Right atrium auricular region (tissue), 2 donors: ENCODE data around the gene MRPL49. TPM values are rescaled to one million over a fixed set of nuclear protein-coding genes. Genes with fewer than 3 reads are reported as not detected.

Experiments used
- DNase-seq: peaks from one replicate; pipeline ENCODE4 v3.0.0-alpha.2; 2019; ENCODE audit warnings: low spot score
- H3K27ac ChIP-seq, 2 donors: fragments of 200-600 bp; sonication (generic); 1 replicate in 1 of 2; 2 replicates in 1 of 2; pipeline ENCODE4 v1.5.1; 2016 to 2019
- H3K27me3 ChIP-seq, 2 donors: fragments of 200-600 bp; sonication (generic); one replicate each; pipeline versions ENCODE4 v1.5.1 to v1.6.0; 2017 to 2019
- H3K36me3 ChIP-seq: fragments of 200-600 bp; sonication (generic); one replicate; pipeline ENCODE4 v1.5.1; 2016
- H3K4me1 ChIP-seq, 2 donors: fragments of 200-600 bp; sonication (generic); one replicate each; pipeline versions ENCODE4 v1.5.1 to v1.6.0; 2017 to 2019
- H3K4me3 ChIP-seq, 2 donors: fragments of 200-600 bp; sonication (generic); 1 replicate in 1 of 2; 2 replicates in 1 of 2; pipeline ENCODE4 v1.5.1; 2017 to 2019; ENCODE audit warnings: mild to moderate bottlenecking in 1 of 2, moderate library complexity in 1 of 2
- H3K9me3 ChIP-seq, 2 donors: fragments of 200-600 bp; sonication (generic); one replicate each; pipeline ENCODE4 v1.5.1; 2019
- CTCF ChIP-seq, 2 donors: fragments of 200-600 bp; sonication (generic); IDR thresholded peaks; one replicate each; pipeline ENCODE4 v1.5.1; 2019; ENCODE audit warnings: antibody characterized with exemption in 2 of 2
- total RNA-seq, 2 donors: library from RNA; depleted of rRNA; stranded (reverse); fragments of >200 nt; gene quantifications; one replicate each; pipeline ENCODE4 v1.1.0, GENCODE V29; 2016

The MRPL49 gene
- total RNA-seq, 2 donors from 2014 or later, result 38.8 to 47.8 TPM

DNA sequence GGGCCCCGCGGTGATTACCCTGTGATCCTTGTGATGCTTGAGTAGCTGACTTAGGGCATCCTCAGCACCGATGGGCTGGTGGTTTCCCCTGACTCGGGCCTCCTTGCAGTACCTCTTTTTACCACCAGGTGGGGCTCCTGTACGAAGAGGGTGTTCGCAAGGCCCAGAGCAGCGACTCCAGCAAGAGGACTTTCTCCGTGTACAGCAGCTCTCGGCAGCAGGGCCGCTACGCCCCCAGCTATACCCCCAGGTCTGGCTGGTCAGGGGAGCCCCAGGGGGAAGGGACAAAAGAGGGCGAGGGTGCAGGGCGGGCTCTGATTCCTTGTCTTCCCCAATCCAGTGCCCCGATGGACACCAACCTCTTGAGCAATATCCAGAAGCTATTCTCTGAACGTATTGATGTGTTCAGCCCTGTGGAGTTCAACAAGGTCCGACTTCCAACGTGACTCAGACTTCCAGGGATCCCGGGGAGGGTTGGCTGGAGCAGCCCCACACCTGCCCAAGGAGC, 11.7 kb upstream of the MRPL49 start:
- H3K9me3 ChIP-seq, result no peaks in the 10 kb centered on the region
- H3K27ac ChIP-seq, result peak overlapping the region; percentile 52 to 82
- no peaks in the 10 kb centered on the region for H3K27me3 ChIP-seq
- peak; percentile 92 for DNase-seq
- H3K4me3 ChIP-seq, result no peak overlapping the region
- peak; percentile 100 for TF ChIP-seq CTCF (IDR thresholded peaks at IDR 0.05)
- peaks cover 23% of the 10 kb centered on the region for H3K36me3 ChIP-seq
- H3K4me1 ChIP-seq, result peaks cover 0 to 41% of the 10 kb centered on the region in 2 donors

GRCh38 chr11:65111159-65111743, 10.9 kb upstream of the MRPL49 start:
- H3K4me3 ChIP-seq, result peak overlapping the region in 1 of 2 donors; percentile 67
- H3K4me1 ChIP-seq, result peaks cover 0 to 45% of the 10 kb centered on the region in 2 donors
- H3K9me3 ChIP-seq, result no peaks in the 10 kb centered on the region
- peak overlapping the region; percentile 52 to 82 for H3K27ac ChIP-seq
- TF ChIP-seq CTCF (IDR thresholded peaks at IDR 0.05), result no peak
- no peaks in the 10 kb centered on the region for H3K27me3 ChIP-seq
- peaks cover 26% of the 10 kb centered on the region for H3K36me3 ChIP-seq
- DNase-seq, result no peak

DNA sequence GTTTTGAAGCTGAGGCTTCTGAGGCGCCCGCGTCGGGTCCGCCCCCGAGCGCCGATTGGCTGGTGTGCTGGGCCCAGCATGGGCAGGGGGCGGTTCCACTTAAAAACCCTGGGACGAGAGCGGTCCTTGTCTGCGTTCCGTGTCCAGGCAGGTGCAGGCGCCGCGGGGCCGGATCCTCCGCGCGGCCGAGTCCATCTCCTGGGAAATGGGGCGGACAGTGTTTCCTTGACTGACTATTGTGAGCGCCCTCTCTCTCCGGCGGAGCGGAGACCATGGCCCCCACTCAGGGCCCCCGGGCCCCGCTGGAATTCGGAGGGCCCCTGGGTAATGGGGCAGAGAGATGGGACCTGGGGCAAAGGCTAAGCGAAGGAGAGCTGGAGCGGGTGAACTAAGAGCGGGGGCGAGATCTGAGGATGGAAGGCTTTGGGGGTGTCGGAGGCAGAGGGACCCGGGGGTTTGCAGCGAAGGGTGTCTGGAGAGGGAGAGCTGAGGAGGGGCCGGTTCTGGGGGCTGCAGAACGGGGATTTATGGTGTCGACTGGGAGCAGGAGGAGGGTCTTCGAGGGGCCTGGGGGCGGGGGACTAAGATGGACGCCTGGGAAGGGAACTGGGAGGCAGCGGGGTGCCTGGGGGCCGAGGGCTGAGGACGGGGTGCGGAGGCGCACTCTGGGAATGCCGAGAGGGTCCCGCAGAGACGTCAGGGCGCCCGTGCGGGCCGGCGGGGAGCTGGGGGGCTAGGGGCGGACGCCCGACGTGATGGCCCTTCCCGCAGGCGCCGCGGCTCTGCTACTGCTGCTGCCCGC, 10.2 kb upstream of the MRPL49 start, which contains the start of gene TM7SF2:
Gene TM7SF2 (plus strand): TSS at position 129 of the 802 bp plus-strand sequence. CDS start 144 bp downstream, at position 273.
- Histone ChIP-seq H3K4me3 (peak within 1 kb of the TSS; percentile 47 to 67), H3K4me1 (peaks cover 0 to 52% of the 10 kb centered on the region in 2 donors), H3K27ac (peak within 1 kb of the TSS; percentile 81 to 82), H3K9me3 (no peaks in the 10 kb centered on the region), H3K27me3 (no peaks in the 10 kb centered on the region), H3K36me3 (peaks cover 26% of the 10 kb centered on the region)
- DNase-seq, result peak; percentile 97
- TF ChIP-seq CTCF (IDR thresholded peaks at IDR 0.05), result no peak

- TF ChIP-seq CTCF (IDR thresholded peaks at IDR 0.05), result peak; percentile 88 to 90
- Histone ChIP-seq H3K36me3 (peaks cover 23% of the 10 kb centered on the region), H3K27me3 (no peaks in the 10 kb centered on the region), H3K4me3 (peak overlapping the region; percentile 47 to 67), H3K9me3 (no peaks in the 10 kb centered on the region), H3K27ac (peak overlapping the region; percentile 81 to 82), H3K4me1 (peaks cover 0 to 55% of the 10 kb centered on the region in 2 donors)
- no peak for DNase-seq
Measured at GRCh38 chr11:65112546-65113360, 9.4 kb upstream of the MRPL49 start.

DNA sequence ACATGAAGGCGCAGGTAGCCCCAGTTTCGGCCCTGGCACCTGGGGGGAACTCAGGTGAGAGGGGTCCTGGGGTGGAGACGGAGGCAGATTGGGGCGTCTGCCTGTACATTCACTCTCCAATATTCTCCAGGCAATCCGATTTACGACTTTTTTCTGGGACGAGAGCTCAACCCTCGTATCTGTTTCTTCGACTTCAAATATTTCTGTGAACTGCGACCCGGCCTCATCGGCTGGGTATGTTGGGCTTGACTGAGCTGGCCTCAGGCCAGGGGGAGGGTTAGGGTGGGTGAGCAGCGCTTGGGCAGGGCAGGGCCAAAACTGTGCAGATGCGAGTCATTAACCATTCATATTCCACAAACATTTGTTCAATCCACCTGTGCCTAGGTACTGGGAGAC, 8.8 kb upstream of the MRPL49 start:
- H3K4me1 ChIP-seq, result peaks cover 0 to 61% of the 10 kb centered on the region in 2 donors
- peak overlapping the region; percentile 81 to 82 for H3K27ac ChIP-seq
- no peak for TF ChIP-seq CTCF (IDR thresholded peaks at IDR 0.05)
- DNase-seq, result no peak
- peak overlapping the region in 1 of 2 donors; percentile 67 for H3K4me3 ChIP-seq
- H3K36me3 ChIP-seq, result peaks cover 22% of the 10 kb centered on the region
- H3K9me3 ChIP-seq, result no peaks in the 10 kb centered on the region
- H3K27me3 ChIP-seq, result no peaks in the 10 kb centered on the region
